ENCODE measurements around the gene FTO. TPM values are rescaled to one million over a fixed set of nuclear protein-coding genes. Genes with fewer than 3 reads are reported as not detected.

The FTO gene
- total RNA-seq, 1 donor from 2014 or later: 50.2 TPM

- Histone ChIP-seq H3K4me3 (no peak overlapping the region), H3K9me3 (no peaks in the 10 kb centered on the region), H3K27ac (no peak overlapping the region), H3K36me3 (peaks cover 0 to 7% of the 10 kb centered on the region in 2 donors), H3K4me1 (peaks cover 4 to 5% of the 10 kb centered on the region in 2 donors), H3K27me3 (no peaks in the 10 kb centered on the region)
- DNase-seq (ENCODE audit: low spot score in 2 of 2): no peak
- intact Hi-C loops (cut with DNase I): no loop called here
- no peak for TF ChIP-seq CTCF (IDR thresholded peaks at IDR 0.05)
Observed at GRCh38 chr16:53821487-53821886, 117.5 kb downstream of the FTO start.

- H3K36me3 ChIP-seq: peaks cover 0 to 12% of the 10 kb centered on the region in 2 donors
- no peak for TF ChIP-seq CTCF (IDR thresholded peaks at IDR 0.05)
- no peaks in the 10 kb centered on the region for H3K9me3 ChIP-seq
- no peak overlapping the region for H3K27ac ChIP-seq
- intact Hi-C loops (cut with DNase I): no loop called here
- no peak for DNase-seq (ENCODE audit: low spot score in 2 of 2)
- H3K27me3 ChIP-seq: no peaks in the 10 kb centered on the region
- peaks cover 4 to 5% of the 10 kb centered on the region in 2 donors for H3K4me1 ChIP-seq
- no peak overlapping the region for H3K4me3 ChIP-seq
Observed at GRCh38 chr16:53821957-53822625, 118.1 kb downstream of the FTO start.

GRCh38 chr16:53822936-53823529, 119.1 kb downstream of the FTO start:
- no peak for DNase-seq (ENCODE audit: low spot score in 2 of 2)
- intact Hi-C loops (cut with DNase I): no loop called here
- Histone ChIP-seq H3K9me3 (no peaks in the 10 kb centered on the region), H3K27me3 (no peaks in the 10 kb centered on the region), H3K4me1 (peaks cover 0 to 5% of the 10 kb centered on the region in 2 donors), H3K36me3 (peaks cover 0 to 12% of the 10 kb centered on the region in 2 donors), H3K4me3 (no peak overlapping the region), H3K27ac (no peak overlapping the region)
- TF ChIP-seq CTCF (IDR thresholded peaks at IDR 0.05): no peak

GRCh38 chr16:53826658-53827057, 122.7 kb downstream of the FTO start:
- Histone ChIP-seq H3K4me3 (no peak overlapping the region), H3K4me1 (peaks cover 0 to 2% of the 10 kb centered on the region in 2 donors), H3K27me3 (no peaks in the 10 kb centered on the region), H3K27ac (no peak overlapping the region), H3K36me3 (peaks cover 0 to 15% of the 10 kb centered on the region in 2 donors), H3K9me3 (no peaks in the 10 kb centered on the region)
- no peak for TF ChIP-seq CTCF (IDR thresholded peaks at IDR 0.05)
- intact Hi-C loops (cut with DNase I): no loop called here
- no peak for DNase-seq (ENCODE audit: low spot score in 2 of 2)

DNA sequence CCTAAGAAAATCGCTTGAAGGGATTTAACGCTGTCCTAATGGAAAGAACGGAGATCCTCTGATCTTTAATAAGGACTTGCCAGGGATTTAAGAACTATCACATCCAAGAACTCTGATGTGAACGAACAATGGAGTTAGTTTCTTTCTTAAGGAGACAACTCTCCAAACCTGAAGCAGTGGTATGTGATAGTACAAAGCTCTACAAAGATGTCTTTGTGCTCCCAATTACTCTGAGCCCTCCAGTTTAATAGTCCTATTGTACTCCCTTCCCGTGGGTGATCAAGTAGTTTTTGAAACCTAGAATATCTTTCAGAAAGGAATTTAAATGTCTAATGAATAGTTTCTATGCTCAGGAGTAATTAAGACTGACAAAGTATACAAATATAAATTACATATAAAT, 123.8 kb downstream of the FTO start:
- TF ChIP-seq CTCF (IDR thresholded peaks at IDR 0.05): no peak

More for the DNA sequence above, 123.8 kb downstream of the FTO start:
- Histone ChIP-seq H3K27me3 (no peaks in the 10 kb centered on the region), H3K4me1 (no peaks in the 10 kb centered on the region), H3K36me3 (peaks cover 0 to 15% of the 10 kb centered on the region in 2 donors), H3K27ac (no peak overlapping the region), H3K9me3 (no peaks in the 10 kb centered on the region), H3K4me3 (no peak overlapping the region)
- intact Hi-C loops (cut with DNase I): no loop called here
- DNase-seq (ENCODE audit: low spot score in 2 of 2): no peak
